Tibial nerve (tissue), 4 donors: ENCODE data around the gene SETD3.

Source experiments
- CTCF ChIP-seq, 5 experiments: fragments of 200-600 bp in 3 of 5; fragments of 450-650 bp in 2 of 5; sonication (generic) in 3 of 5; IDR thresholded peaks; one replicate each; pipeline ENCODE4 v1.5.1; 2016 to 2019; ENCODE audit warnings: antibody characterized with exemption in 5 of 5, mild to moderate bottlenecking in 3 of 5, moderate library complexity in 2 of 5
- EP300 ChIP-seq, 2 donors: sonication (generic); formaldehyde crosslinking; IDR thresholded peaks; one replicate each; pipeline ENCODE4 v1.6.1; 2017; ENCODE audit warnings: antibody characterized with exemption in 2 of 2, mild to moderate bottlenecking in 1 of 2

GRCh38 chr14:99475179-99475578 is 5.5 kb downstream of the SETD3 start:
- no peak for TF ChIP-seq CTCF (IDR thresholded peaks at IDR 0.05)
- no peak for TF ChIP-seq EP300 (IDR thresholded peaks at IDR 0.05)
